Adrenal gland (tissue), 12 donors: ENCODE measurements around the gene CRISP3. TPM values are rescaled to one million over a fixed set of nuclear protein-coding genes. Genes with fewer than 3 reads are reported as not detected.
"Not testable (repeated sequence)": the region's sequence is repeated elsewhere in the genome, so short reads cannot be mapped to it uniquely, and the experiment has no call there.

Experiments used
- DNase-seq, 7 donors: peaks; one replicate each; pipeline ENCODE4 v3.0.0-alpha.2; 2019 to 2020
- H3K27ac ChIP-seq, 5 donors: fragments of 200-600 bp; sonication (generic) in 4 of 5; 1 replicate in 3 of 5; 2 replicates in 2 of 5; pipeline versions ENCODE4 v1.5.1 to v1.8.0; 2016 to 2020; ENCODE audit warnings: mild to moderate bottlenecking in 1 of 5
- H3K27me3 ChIP-seq: fragments of 200-600 bp; 2 replicates; pipeline ENCODE4 v1.8.0; 2021
- H3K36me3 ChIP-seq, 2 donors: fragments of 200-600 bp; replicated peaks in 1 of 2; 1 replicate in 1 of 2; 2 replicates in 1 of 2; pipeline versions ENCODE4 v1.5.1 to v1.8.0; 2018 to 2022
- H3K4me1 ChIP-seq, 2 donors: fragments of 200-600 bp; replicated peaks in 1 of 2; 1 replicate in 1 of 2; 2 replicates in 1 of 2; pipeline versions ENCODE4 v1.5.1 to v1.8.0; 2018 to 2021
- H3K4me3 ChIP-seq, 4 donors: fragments of 200-600 bp; sonication (generic) in 3 of 4; one replicate each; pipeline ENCODE4 v1.5.1; 2016 to 2018
- H3K9me3 ChIP-seq, 3 donors: fragments of 200-600 bp; sonication (generic) in 1 of 3; replicated peaks in 1 of 3; 1 replicate in 2 of 3; 2 replicates in 1 of 3; pipeline versions ENCODE4 v1.5.1 to v1.8.0; 2016 to 2021
- CTCF ChIP-seq, 6 experiments: fragments of 450-650 bp in 4 of 6; fragments of 200-600 bp in 2 of 6; sonication (generic) in 1 of 6; IDR thresholded peaks; 1 replicate in 5 of 6; 2 replicates in 1 of 6; pipeline versions ENCODE4 v1.5.1 to v1.8.0; 2016 to 2021; ENCODE audit warnings: antibody characterized with exemption in 6 of 6, mild to moderate bottlenecking in 2 of 6, moderate library complexity in 1 of 6
- POLR2A ChIP-seq, 2 donors: fragments of 450-650 bp; IDR thresholded peaks; one replicate each; pipeline ENCODE4 v1.6.1; 2017; ENCODE audit warnings: antibody characterized with exemption in 2 of 2, mild to moderate bottlenecking in 2 of 2, moderate library complexity in 1 of 2
- WGBS, 4 donors: extraction: QIAGEN DNeasy Blood & Tissue Kit in 2 of 4; methylation state at CpG; one replicate each; pipeline versions ENCODE4 v1.1.5 to v1.1.7; 2013 to 2017; 5-methylcytosine and 5-hydroxymethylcytosine counted together
- intact Hi-C, 2 donors: fragments of 100-400 bp; cut with DNase I; formaldehyde crosslinking; loops; one replicate each; pipeline versions ENCODE4 v1.14.1 to v1.15.0; 2022 to 2023
- polyA plus RNA-seq, 3 donors: library from polyadenylated mRNA; stranded (reverse); fragments of 200-250 nt in 2 of 3; fragments of 350-450 nt in 1 of 3; fragmentation: Illumina TruSeq in 1 of 3; extraction: RNeasy Lipid Tissue Mini Kit (QIAGEN cat#74804) in 1 of 3; gene quantifications; one replicate each; pipeline ENCODE4 v1.2.3, GENCODE V29; 2013 to 2014
- total RNA-seq, 9 donors: library from RNA; depleted of rRNA in 4 of 9; stranded (reverse); fragments of >200 nt in 4 of 9; fragments of 120-200 nt in 1 of 9; fragmentation: NEBNext Ultra II Directional in 1 of 9; extraction: Animal tissue kit (Norgen Biotek cat#: 25700) in 1 of 9; gene quantifications; one replicate each; pipeline versions ENCODE4 v1.1.0 to v1.2.4, GENCODE V29; 2013 to 2023
- donor health status: healthy with polysubstance abuse.
- donor health status: Bipolar disorder and iron deficiency.
- donor health status: DM: yes; HTN: yes; CAD: no.
- donor health status: DM: no; HTN: no; CAD: no.
- donor health status: DM: no; HTN: no; CAD: no.
- donor health status: DM: yes; HTN: yes; CAD: no.

The CRISP3 gene
- total and polyA plus RNA-seq, 12 donors: 0.06 to 0.08 (median 0.07) TPM; not detected in 9

GRCh38 chr6:49730251-49730650, 13.9 kb downstream of the CRISP3 start:
- intact Hi-C loops: no loop called here
- Histone ChIP-seq H3K9me3 (no peaks in the 10 kb centered on the region), H3K27me3 (no peaks in the 10 kb centered on the region), H3K4me1 (no peaks in the 10 kb centered on the region), H3K27ac (no peak overlapping the region), H3K36me3 (no peaks in the 10 kb centered on the region), H3K4me3 (no peak overlapping the region)
- no peak for DNase-seq
- TF ChIP-seq CTCF (IDR thresholded peaks at IDR 0.05): no peak
- no peak for TF ChIP-seq POLR2A (IDR thresholded peaks at IDR 0.05)

GRCh38 chr6:49723917-49724316, 20.3 kb downstream of the CRISP3 start:
- H3K4me1 ChIP-seq, intact Hi-C loops, H3K9me3 ChIP-seq, DNase-seq, H3K4me3 ChIP-seq, H3K36me3 ChIP-seq, H3K27ac ChIP-seq, H3K27me3 ChIP-seq: not testable (repeated sequence)
- 74 to 85% (median 77%) methylated on average over 4 of the region's 4 CpGs for WGBS, 4 donors

- Histone ChIP-seq H3K27me3 (no peaks in the 10 kb centered on the region), H3K4me3 (no peak overlapping the region), H3K9me3 (no peaks in the 10 kb centered on the region), H3K27ac (no peak overlapping the region), H3K4me1 (no peaks in the 10 kb centered on the region), H3K36me3 (no peaks in the 10 kb centered on the region)
- DNase-seq: no peak
- 65 to 78% (median 73%) methylated on average over 2 of the region's 2 CpGs for WGBS, 4 donors
- no peak for TF ChIP-seq POLR2A (IDR thresholded peaks at IDR 0.05)
- TF ChIP-seq CTCF (IDR thresholded peaks at IDR 0.05): no peak
- intact Hi-C loops: no loop called here
Measured at GRCh38 chr6:49721297-49721696, 22.9 kb downstream of the CRISP3 start.

GRCh38 chr6:49720372-49720771, 23.8 kb downstream of the CRISP3 start:
- Histone ChIP-seq H3K9me3 (no peaks in the 10 kb centered on the region), H3K36me3 (no peaks in the 10 kb centered on the region), H3K27ac (no peak overlapping the region), H3K4me1 (no peaks in the 10 kb centered on the region), H3K27me3 (no peaks in the 10 kb centered on the region), H3K4me3 (no peak overlapping the region)
- intact Hi-C loops: no loop called here
- WGBS, 4 donors: 75 to 88% (median 81%) methylated on average over 7 of the region's 7 CpGs
- TF ChIP-seq POLR2A (IDR thresholded peaks at IDR 0.05) (no peak), CTCF (IDR thresholded peaks at IDR 0.05) (no peak)
- DNase-seq: no peak

- intact Hi-C loops: no loop called here
- Histone ChIP-seq H3K36me3 (no peaks in the 10 kb centered on the region), H3K4me3 (no peak within 1 kb of the TSS), H3K4me1 (no peaks in the 10 kb centered on the region), H3K9me3 (no peaks in the 10 kb centered on the region), H3K27me3 (no peaks in the 10 kb centered on the region), H3K27ac (no peak within 1 kb of the TSS)
- TF ChIP-seq CTCF (IDR thresholded peaks at IDR 0.05): no peak
- no peak for TF ChIP-seq POLR2A (IDR thresholded peaks at IDR 0.05)
- WGBS, 4 donors: 27 to 44% (median 35%) methylated on average over 25 to 26 of the region's 26 CpGs
- no peak for DNase-seq
Measured at GRCh38 chr6:49713346-49713745, 30.8 kb downstream of the CRISP3 start, which contains the start of gene CRISP2. CRISP2 (minus strand) TSS chr6:49713543; CDS start chr6:49709196, 4,347 bp downstream.
